Activated CD4-positive, CD25-positive, alpha-beta regulatory T cell treated with anti-CD3 and anti-CD28 coated beads, Interleukin-2, amount 50 U/mL, for 24 hours (primary cell): ENCODE data around the gene SERPINB12.

Experiments
- ATAC-seq, 2 donors: fragments of 150-1000 bp; cut with Tn5 transposase; one replicate each; pipeline ENCODE4 v1.10.0; 2021; ENCODE audit warnings: mild to moderate bottlenecking in 1 of 2, moderate library complexity in 1 of 2

SERPINB12 gene

GRCh38 chr18:63552581-63552980, 10.4 kb downstream of the SERPINB12 start:
- no peak for ATAC-seq

GRCh38 chr18:63553081-63553480, 10.9 kb downstream of the SERPINB12 start:
- ATAC-seq, result no peak

- ATAC-seq, result no peak
Measured at GRCh38 chr18:63559567-63560491, 17.7 kb downstream of the SERPINB12 start.

DNA sequence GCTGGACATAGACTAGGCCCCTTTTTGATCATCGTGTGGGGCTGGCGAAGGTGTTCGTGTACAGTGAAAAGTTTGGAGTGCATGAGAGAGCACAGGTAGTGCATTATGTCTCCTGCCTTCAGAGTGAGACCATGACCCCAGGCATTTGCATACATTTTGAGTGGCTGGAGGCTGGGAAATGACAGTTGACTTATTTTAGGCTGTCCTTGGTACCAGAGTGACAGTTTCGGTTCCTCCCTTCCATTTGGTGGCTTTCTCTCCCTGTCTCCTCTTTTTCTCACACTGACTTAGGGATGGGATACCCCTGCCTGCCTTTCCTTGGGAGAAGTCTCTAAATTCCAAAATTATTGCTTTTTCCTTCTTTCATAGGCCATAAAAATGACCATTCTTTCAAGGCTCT, 20.1 kb downstream of the SERPINB12 start:
- no peak for ATAC-seq

DNA sequence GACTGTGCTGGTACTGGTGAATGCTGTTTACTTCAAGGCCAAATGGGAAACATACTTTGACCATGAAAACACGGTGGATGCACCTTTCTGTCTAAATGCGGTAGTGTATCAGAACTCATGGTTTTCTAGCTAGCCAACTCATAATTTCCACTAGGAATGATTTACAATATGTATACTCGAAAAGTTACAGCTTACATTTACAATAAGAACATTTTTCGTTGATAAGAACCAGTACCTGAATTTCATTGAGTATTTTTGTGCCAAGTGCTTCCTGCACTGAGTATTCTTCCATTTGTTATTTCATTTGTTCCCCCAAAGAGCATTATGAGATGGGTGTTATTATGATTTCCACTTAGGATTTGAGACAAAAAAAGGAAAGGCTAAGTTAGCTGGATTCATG, 21.9 kb downstream of the SERPINB12 start:
- ATAC-seq, result no peak

- ATAC-seq, result no peak
Measured at GRCh38 chr18:63564561-63564960, 22.4 kb downstream of the SERPINB12 start.

DNA sequence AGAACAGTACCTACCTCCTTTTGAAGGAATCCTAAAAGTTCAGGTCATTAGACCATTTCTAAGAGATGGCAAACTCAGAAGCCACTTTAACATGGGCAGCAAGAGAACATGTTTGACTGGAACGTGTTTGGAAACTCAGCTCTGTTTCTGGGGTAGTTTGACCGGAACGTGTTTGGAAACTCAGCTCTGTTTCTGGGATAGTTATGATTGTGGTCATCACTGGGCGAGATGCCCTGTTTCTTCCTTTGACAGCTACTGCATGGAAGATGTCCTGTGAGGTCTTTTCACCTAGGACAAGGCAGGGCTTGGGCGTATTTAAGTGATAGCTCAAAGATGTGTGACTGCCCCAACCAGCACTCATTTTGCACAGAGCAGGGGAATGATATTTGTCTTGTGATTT, 25.1 kb downstream of the SERPINB12 start:
- ATAC-seq, result no peak

GRCh38 chr18:63567825-63568224, 25.7 kb downstream of the SERPINB12 start:
- ATAC-seq, result no peak

DNA sequence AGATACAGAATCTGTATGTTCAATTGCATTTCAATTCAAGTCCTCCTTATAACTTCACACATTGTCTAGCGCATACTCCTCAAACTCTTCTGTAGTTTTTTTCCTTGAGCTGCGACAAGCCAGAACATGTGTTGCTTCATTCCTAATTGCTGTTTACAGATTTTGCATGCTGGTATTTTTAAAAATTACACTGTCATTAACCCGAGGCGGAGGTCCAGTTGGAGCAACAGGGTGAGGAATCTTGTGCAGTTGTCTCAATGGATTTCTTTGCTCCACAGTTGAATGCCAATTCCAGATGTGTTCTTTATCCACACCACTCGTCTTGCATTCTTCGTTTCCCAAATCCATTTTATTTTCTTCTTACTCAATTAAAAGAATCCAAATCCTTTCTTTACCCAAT, 28.6 kb downstream of the SERPINB12 start:
- no peak for ATAC-seq

DNA sequence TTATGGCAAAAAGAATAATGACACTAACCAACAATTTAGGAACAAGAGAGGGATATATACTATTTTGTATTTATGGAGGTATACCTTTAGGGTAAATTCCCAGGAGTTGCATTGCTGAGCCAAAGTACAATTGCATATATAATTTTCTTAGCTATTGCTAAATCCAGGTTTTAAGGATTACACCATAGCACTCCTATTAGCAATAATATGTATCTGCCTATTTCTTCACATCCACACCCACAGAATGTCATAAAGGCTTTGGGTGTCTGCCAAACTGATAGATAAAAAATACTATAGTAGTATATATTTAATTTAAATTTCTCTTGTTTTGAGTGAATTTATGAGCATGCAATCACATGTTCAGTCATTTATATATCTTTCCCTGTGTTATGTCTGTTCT, 33.5 kb downstream of the SERPINB12 start:
- ATAC-seq, result no peak

DNA sequence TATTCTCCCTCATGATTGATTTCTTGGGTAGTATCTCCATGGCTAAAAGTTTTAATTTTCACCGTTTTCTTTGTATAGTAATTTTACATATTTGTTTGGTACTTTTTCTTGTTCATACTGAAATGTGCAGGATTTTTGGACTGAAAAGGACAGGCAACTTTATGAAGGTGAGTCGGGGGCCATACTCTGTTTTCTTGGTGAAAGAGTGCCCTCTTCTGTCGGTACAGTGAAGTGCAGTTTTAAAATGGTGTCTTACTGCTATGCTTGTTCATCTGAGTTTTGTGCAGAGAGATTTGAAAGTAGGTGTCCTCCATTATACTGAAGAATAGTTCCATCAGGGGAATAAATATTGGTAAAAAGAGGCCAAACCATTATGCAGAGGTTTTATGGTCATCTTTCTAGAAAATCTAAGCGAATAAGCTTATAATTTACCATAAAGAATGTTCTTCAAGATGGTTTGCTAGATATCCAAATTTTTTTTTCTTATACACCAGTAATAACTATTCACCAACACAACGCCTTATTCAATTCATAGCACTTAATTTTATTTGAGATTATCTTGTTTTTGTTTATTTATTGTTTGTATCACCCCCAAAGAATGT, 36.3 kb downstream of the SERPINB12 start:
- ATAC-seq, result no peak

- ATAC-seq, result no peak
Measured at GRCh38 chr18:63579616-63580015, 37.4 kb downstream of the SERPINB12 start.

GRCh38 chr18:63585988-63586387, 43.8 kb downstream of the SERPINB12 start:
- ATAC-seq, result no peak

- no peak for ATAC-seq
Measured at GRCh38 chr18:63586431-63586830, 44.3 kb downstream of the SERPINB12 start.

GRCh38 chr18:63586966-63587365, 44.8 kb downstream of the SERPINB12 start, which contains the start of gene SERPINB13:
Gene SERPINB13 (plus strand): TSS chr18:63587343. CDS start chr18:63588668, 1,325 bp downstream.
- ATAC-seq, result no peak

GRCh38 chr18:63588909-63589308, 46.7 kb downstream of the SERPINB12 start:
- ATAC-seq, result no peak

GRCh38 chr18:63590373-63590772, 48.2 kb downstream of the SERPINB12 start:
- ATAC-seq, result no peak

GRCh38 chr18:63590966-63591695, 49.0 kb downstream of the SERPINB12 start:
- no peak for ATAC-seq

DNA sequence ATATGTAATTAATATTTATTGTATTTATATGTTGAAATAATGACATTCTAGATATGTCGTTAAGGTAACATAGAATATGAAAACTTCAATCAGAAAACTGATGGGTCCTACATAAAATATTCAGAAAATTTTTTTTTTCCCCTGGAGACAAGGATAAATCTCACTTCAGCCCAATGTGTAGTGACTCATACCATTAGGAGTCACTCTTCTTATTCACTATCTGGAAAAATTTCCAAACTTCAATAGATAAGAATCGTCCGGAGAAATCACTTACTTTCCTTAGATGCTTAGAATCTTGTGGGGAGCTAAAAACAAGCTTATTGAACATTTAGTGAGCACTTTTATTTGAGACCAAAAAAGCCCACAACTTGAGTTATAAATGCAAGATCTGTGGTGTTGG, 49.6 kb downstream of the SERPINB12 start:
- ATAC-seq, result no peak

GRCh38 chr18:63592471-63592870, 50.3 kb downstream of the SERPINB12 start:
- ATAC-seq, result no peak

- no peak for ATAC-seq
Measured at GRCh38 chr18:63596964-63597363, 54.8 kb downstream of the SERPINB12 start.

GRCh38 chr18:63603355-63603754, 61.2 kb downstream of the SERPINB12 start:
- ATAC-seq, result no peak

GRCh38 chr18:63603772-63604171, 61.6 kb downstream of the SERPINB12 start:
- no peak for ATAC-seq
